Occipital lobe (tissue), 2 donors: ENCODE measurements around the gene EGF. TPM values are rescaled to one million over a fixed set of nuclear protein-coding genes. Genes with fewer than 3 reads are reported as not detected.

Experiments
- DNase-seq: peaks from one replicate; lab custom pipeline; 2025; lab: John Stamatoyannopoulos, UW
- total RNA-seq: library from RNA; depleted of rRNA; stranded (reverse); fragments of >200 nt; gene quantifications from one replicate; pipeline ENCODE4 v1.2.3, GENCODE V29; 2014

The EGF gene
- total RNA-seq, 1 donor from 2014 or later: 1.7 TPM

DNA sequence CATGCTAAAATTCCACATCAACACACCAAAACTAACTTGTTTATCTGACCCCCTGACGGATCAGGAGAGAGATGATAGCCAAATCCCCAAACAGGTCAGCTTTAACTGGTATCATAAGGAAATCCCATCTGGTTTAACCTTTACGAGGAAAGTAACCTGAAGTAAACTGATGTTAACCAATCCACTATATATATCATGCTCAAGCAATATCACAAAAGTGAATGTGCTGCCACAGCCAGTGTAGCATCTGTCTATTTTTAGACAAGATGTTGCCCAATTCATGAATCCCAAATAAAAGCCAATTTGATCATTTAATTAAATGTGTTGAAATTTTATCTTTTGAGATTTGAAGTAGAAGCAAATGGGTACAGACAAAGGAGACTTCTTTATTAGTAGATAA is 44.5 kb downstream of the EGF start:
- DNase-seq: no peak

GRCh38 chr4:109959195-109959594 is 46.5 kb downstream of the EGF start:
- DNase-seq: no peak

DNA sequence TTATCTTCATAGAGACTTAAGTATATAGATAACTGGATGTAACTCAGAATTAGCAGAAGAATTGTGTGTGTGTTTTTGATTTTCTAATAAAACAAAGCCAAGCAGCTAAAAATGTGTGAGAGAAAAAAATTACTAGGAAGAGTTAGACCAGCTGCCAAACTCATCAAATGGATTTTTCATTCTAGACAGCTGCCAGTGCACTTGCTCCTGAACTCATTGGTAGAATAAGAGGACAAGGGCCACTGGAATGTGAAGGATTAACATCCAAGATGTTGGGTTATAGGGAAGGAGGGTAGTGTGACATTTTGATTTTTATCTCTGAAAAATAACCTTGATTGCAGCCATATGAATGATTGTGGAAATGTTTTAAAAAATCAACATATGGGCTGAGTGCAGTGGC is 49.7 kb downstream of the EGF start:
- no peak for DNase-seq

DNA sequence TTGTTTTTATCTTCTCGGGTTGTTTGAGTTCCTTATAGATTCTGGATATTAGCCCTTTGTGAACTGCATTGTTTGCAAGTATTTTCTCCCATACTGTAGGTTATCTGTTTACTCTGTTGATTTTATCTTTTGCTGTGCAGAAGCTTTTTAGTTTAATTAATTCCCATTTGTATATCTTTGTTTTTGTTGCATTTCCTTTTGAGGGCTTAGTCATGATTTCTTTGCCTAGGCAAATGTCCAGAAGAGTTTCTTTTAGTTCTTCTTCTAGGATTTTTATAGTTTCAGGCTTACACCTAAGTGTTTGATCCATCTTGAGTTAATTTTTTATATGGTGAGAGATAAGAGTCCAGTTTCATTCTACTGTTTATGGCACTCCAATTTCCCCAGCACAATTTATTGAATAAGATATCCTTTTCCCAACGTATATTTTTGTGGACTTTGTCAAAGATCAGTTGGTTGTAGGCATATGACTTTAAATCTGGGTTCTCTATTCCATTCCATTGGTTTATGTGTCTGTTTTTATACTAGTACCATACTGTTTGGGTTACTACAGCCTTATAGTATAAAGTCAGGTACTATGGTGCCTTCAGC is 54.3 kb downstream of the EGF start:
- DNase-seq: no peak

DNA sequence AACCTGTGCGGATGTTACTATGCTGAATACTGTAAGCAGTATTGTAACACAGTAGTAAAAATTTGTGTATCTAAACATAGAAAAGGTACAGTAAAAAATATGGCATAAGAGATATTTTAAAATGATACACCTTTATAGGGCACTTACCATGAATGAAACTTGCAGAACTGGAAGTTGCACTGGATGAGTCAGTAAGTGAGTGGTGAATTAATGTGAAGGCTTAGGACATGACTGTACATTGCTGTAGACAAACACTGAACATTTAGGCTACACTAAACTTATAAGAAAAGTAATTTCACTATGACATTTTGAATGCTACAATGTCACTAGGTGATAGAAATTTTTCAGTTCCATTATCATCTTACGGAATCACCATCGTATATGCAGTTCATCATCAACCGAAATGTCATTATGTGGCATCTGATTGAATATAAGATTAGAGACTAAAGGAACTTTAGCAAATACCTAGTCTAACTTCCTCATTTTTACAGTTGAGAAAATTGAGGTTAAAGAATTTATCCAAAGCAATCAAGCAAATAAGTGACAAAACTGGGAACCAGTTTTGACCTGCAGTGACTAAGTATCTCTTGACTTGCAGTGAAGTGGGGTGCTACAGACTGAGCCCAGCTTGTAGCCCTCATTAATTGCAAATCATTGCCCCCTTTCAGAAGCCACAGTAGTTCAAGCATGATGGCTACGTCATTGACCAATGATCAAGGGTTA is 55.3 kb downstream of the EGF start:
- no peak for DNase-seq

DNA sequence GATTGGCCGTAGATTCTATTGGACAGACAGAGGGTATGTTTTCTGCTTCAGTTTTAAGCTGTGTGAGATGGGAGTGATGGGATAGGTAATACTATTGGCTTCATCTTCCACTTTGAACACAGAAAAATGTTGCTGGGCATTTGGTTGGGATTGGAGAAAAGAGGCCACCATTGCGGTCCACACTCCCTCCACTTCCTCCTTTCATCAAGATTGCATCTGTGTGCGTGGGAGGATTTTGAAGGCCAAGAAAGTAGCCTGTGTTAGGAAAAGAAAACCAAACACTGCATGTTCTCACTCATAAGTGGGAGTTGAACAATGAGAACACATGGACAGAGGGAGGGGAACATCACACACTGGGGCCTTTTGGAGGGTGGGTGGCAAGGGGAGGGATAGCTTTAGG is 56.4 kb downstream of the EGF start:
- no peak for DNase-seq

DNA sequence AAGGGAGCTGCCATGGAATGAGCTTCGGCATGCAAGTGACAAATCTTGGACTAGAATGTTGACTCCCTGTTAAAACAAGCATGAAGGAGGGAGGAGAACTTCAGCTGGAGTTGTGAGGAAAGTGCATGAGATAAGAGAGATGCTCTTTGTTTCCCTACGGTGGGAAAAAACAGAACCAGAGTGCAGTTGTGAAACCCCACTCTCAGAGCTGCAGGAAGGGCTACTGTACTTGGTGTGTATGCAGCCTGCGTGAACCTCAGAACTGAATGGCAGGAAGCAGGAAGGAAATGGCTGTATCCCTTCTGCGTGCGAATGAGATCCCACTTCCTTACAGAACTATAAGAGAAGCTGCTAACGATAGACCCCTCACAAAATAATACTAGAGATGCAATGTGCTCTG is 57.2 kb downstream of the EGF start:
- no peak for DNase-seq

GRCh38 chr4:109972786-109973528 is 60.3 kb downstream of the EGF start:
- no peak for DNase-seq

- DNase-seq: no peak
Observed at GRCh38 chr4:109973529-109973905, 60.8 kb downstream of the EGF start.

DNA sequence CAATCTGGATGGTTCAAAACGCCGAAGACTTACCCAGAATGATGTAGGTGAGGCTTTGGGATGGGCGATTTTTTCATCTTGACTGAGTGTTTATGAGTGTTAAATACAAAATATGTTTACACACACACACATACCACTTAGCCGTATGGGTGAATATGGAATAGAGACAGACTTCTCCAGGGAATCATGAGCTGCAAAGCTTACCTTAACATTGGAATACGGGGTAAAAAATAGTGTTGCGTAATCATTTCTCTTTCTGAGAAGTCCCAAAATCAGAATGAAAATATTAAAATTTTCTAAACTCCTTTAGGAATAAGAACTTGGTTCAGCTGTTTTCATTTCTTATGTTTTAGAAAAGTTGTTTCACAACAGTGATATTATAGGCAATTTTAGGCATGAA is 63.5 kb downstream of the EGF start:
- DNase-seq: no peak

- DNase-seq: no peak
Observed at GRCh38 chr4:109977854-109978501, 65.3 kb downstream of the EGF start.

- DNase-seq: no peak
Observed at GRCh38 chr4:109978704-109979454, 66.2 kb downstream of the EGF start.

GRCh38 chr4:109979920-109980717 is 67.4 kb downstream of the EGF start:
- DNase-seq: no peak

DNA sequence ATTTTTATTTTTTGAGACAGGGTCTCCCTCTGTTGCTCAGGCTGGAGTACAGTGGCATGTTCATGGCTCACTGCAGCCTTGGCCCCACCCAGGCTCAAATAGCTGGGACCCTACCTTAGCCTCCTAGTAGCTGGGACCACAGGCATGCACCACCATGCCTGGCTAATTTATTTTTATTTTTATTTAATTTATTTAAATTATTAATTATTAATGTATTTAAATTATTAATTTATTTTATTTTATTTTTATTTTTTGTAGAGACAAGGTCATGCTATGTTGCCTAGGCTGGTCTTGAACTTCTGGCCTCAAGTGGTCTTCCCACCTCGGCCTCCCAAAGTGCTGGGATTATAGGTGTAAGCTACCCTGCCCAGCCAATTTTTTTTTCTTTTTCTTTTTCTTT is 69.3 kb downstream of the EGF start:
- no peak for DNase-seq

DNA sequence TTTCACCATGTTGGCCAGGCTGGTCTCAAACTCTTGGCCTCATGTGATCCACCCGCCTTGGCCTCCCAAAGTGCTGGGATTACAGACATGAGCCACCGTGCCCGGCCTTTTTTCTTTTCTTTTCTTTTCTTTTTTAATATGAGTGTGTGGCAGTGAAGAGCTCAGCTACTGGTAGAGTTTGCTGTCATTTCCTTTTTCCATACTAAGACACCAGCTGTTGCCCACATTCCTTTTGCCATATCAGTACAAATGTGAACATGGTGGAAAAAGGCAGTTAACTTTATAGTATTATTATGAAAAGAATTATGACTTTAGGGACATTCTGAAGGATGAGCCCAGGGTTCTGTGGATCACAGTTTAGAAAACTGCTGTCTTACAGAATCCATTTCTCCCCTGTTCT is 69.8 kb downstream of the EGF start:
- DNase-seq: no peak

DNA sequence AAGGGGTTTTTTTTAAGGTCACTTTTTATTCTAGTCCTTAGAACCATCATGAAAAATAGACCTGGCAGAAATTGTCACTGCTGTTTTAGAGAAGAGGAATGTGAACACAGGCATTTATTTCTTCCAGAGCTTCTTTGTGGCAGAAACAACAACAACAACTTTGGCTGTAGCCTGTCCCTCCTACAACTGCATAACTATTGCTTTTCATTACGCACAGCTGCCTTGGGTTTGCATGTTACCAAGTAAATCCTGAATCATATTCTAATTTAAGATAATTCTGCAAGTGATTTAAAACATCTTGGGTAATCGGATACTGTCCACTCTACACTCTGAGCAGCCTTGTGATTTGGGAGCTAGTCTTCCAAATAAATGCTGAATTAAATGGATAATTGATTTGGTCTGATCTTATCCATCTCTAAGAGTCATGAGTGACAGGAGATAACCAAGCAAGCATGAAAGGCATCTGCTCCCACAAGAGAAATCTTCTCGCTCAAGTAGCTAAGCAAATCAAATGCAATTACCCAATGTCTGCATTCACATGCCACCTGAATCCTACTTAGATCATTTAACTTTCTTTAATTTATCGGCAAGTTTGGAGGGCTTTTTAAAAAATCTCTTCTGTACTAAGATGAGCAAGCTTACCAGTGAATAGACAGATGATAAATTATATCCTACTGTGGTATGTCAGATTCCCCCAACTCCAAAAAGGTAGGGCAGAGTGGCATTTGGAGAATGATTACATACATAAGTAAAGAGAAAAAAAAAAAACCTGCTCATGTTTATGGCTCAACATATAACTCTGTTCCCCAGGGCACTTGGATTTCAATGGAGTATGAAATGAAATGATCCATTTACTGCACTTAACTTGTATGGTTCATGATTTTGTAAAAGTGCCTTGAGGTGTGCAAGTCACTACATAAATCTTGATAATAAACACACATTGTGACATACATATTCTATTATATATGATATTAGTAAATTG is 73.6 kb downstream of the EGF start:
- DNase-seq: no peak

- DNase-seq: no peak
Observed at GRCh38 chr4:109989044-109989443, 76.4 kb downstream of the EGF start.

DNA sequence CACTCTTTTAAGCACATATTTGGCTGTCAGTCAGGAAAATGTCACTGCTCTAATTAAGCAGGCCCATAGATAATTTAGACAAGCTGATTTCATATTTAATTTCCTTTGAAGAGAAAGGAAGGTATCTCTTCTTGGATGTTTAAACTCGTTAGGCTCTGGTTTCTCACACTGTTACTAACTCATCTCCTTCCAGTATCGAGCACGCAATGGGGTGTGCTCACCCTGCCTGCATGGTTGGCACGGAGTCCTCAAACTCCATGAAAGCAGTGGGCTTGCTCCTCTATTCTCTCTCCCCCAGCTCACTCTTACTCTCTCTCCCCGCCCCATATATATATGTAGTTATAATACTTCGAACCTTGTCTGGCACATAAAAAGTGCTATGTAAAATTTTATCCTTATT is 76.9 kb downstream of the EGF start:
- DNase-seq: no peak
